Common myeloid progenitor, CD34-positive (primary cell): ENCODE measurements around the gene ZNF738.
"Not testable (repeated sequence)": the region's sequence is repeated elsewhere in the genome, so short reads cannot be mapped to it uniquely, and the experiment has no call there.

ENCODE experiments used
- CTCF ChIA-PET: fragments of 350-600 bp; sonication (Branson Sonifier 250); formaldehyde crosslinking; loops from one replicate; lab custom pipeline; 2021; ENCODE audit warnings: antibody characterized with exemption; lab: Charles Lee
- POLR2A ChIA-PET: fragments of 350-600 bp; sonication (Branson Sonifier 250); formaldehyde crosslinking; loops from one replicate; lab custom pipeline; 2021; ENCODE audit warnings: antibody characterized with exemption; lab: Charles Lee
- DNase-seq, 3 donors: peaks; one replicate each; pipeline versions ENCODE4 v3.0.0 to v3.0.0-alpha.2; 2013
- H3K27ac ChIP-seq, 2 experiments: 1 replicate in 1 of 2; 2 replicates in 1 of 2; pipeline ENCODE4 v1.7.0; 2013; ENCODE audit warnings: inconsistent platforms in 2 of 2, low read length in 2 of 2, mild to moderate bottlenecking in 2 of 2, low read depth in 1 of 2, moderate library complexity in 1 of 2; ENCODE audit not compliant: severe bottlenecking in 2 of 2, insufficient read depth in 1 of 2, poor library complexity in 1 of 2
- H3K27me3 ChIP-seq, 5 experiments: replicated peaks in 2 of 5; 1 replicate in 3 of 5; 2 replicates in 2 of 5; pipeline versions ENCODE4 v1.6.1 to v1.7.0; 2013; ENCODE audit warnings: low read length in 4 of 5, mild to moderate bottlenecking in 2 of 5, moderate library complexity in 2 of 5, inconsistent platforms in 1 of 5; ENCODE audit not compliant: insufficient read depth in 5 of 5, control insufficient read depth in 4 of 5
- H3K36me3 ChIP-seq, 4 experiments: 1 replicate in 2 of 4; 2 replicates in 2 of 4; pipeline versions ENCODE4 v1.6.1 to v1.7.0; 2013; ENCODE audit warnings: low read length in 3 of 4, control low read depth in 1 of 4, mild to moderate bottlenecking in 1 of 4; ENCODE audit not compliant: control insufficient read depth in 4 of 4, insufficient read depth in 4 of 4
- H3K4me1 ChIP-seq, 4 experiments: 1 replicate in 3 of 4; 2 replicates in 1 of 4; pipeline versions ENCODE4 v1.6.1 to v1.7.1; 2013; ENCODE audit warnings: low read length in 3 of 4, mild to moderate bottlenecking in 3 of 4, control low read depth in 1 of 4, inconsistent platforms in 1 of 4, moderate library complexity in 1 of 4; ENCODE audit not compliant: control insufficient read depth in 4 of 4, insufficient read depth in 4 of 4; ENCODE audit errors: control extremely low read depth in 1 of 4
- H3K4me3 ChIP-seq, 7 experiments: 1 replicate in 4 of 7; 2 replicates in 3 of 7; pipeline versions ENCODE4 v1.5.1 to v1.7.0; 2013; ENCODE audit warnings: mild to moderate bottlenecking in 7 of 7, low read length in 6 of 7, moderate library complexity in 6 of 7, inconsistent platforms in 2 of 7, low read depth in 2 of 7, control low read depth in 1 of 7; ENCODE audit not compliant: insufficient read depth in 4 of 7, control insufficient read depth in 1 of 7; ENCODE audit errors: extremely low read depth in 1 of 7
- H3K9me3 ChIP-seq, 5 experiments: 1 replicate in 4 of 5; 2 replicates in 1 of 5; pipeline versions ENCODE4 v1.6.1 to v1.7.1; 2013; ENCODE audit warnings: low read length in 4 of 5, mild to moderate bottlenecking in 2 of 5, inconsistent platforms in 1 of 5, low read depth in 1 of 5, moderate library complexity in 1 of 5; ENCODE audit not compliant: control insufficient read depth in 4 of 5, insufficient read depth in 2 of 5; ENCODE audit errors: control extremely low read depth in 1 of 5
- WGBS: methylation state at CpG from one replicate; pipeline ENCODE4 v1.1.5; 2013; ENCODE audit not compliant: insufficient coverage; 5-methylcytosine and 5-hydroxymethylcytosine counted together

Gene ZNF738

GRCh38 chr19:21344841-21345240 lies 14.0 kb upstream of the ZNF738 start:
- H3K27me3 ChIP-seq, CTCF ChIA-PET, H3K4me3 ChIP-seq, DNase-seq, H3K36me3 ChIP-seq, H3K4me1 ChIP-seq, POLR2A ChIA-PET, H3K27ac ChIP-seq: not testable (repeated sequence)
- peaks cover 1 to 13% (median 6%) of the 10 kb centered on the region in 5 experiments for H3K9me3 ChIP-seq
- WGBS: no CpG with 5 or more reads among the region's 2 CpGs

GRCh38 chr19:21352830-21353229 lies 6.0 kb upstream of the ZNF738 start:
- POLR2A ChIA-PET: interaction anchor here (0.5 kb wide), 1 partner anchor 1077 kb away, joined by 3 read pairs; no protein-coding TSS in a partner anchor
- DNase-seq: no peak
- H3K4me3 ChIP-seq: no peak overlapping the region
- no peaks in the 10 kb centered on the region for H3K36me3 ChIP-seq
- WGBS: no CpG with 5 or more reads among the region's 2 CpGs
- no peaks in the 10 kb centered on the region for H3K27me3 ChIP-seq
- CTCF ChIA-PET: no interaction called here
- peaks cover 0 to 6% (median 4%) of the 10 kb centered on the region in 5 experiments for H3K9me3 ChIP-seq
- no peak overlapping the region for H3K27ac ChIP-seq
- H3K4me1 ChIP-seq: no peaks in the 10 kb centered on the region

DNA sequence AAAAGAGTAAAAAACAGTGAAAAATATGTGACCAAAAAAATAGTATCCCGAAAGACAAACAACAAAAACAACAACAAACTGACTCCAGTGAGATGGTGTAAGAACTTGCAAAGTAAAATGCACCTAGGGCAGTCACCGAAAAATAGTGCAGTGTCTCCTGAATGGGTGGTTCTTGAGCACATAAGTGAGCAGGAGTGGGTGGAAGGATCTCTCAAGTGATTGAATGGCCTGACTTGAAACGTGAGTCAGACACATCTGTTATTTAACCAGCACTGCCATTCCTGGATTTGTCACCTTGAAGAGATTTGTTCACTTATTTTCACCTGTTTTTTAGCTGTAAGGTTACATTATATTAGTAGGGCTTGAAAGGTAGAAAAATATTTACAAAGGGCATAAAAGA lies 3.5 kb downstream of the ZNF738 start:
- peaks cover 6 to 43% (median 20%) of the 10 kb centered on the region in 5 experiments for H3K9me3 ChIP-seq
- no peaks in the 10 kb centered on the region for H3K27me3 ChIP-seq
- CTCF ChIA-PET: no interaction called here
- peaks cover 19 to 61% (median 50%) of the 10 kb centered on the region in 4 experiments for H3K36me3 ChIP-seq
- peak overlapping the region in 1 of 7 experiments; percentile 33 for H3K4me3 ChIP-seq
- H3K4me1 ChIP-seq: peaks cover 0 to 6% (median 0%) of the 10 kb centered on the region in 4 experiments
- no peak for DNase-seq
- POLR2A ChIA-PET: no interaction called here
- WGBS: 100% methylated on average over 2 of the region's 3 CpGs
- H3K27ac ChIP-seq: no peak overlapping the region

DNA sequence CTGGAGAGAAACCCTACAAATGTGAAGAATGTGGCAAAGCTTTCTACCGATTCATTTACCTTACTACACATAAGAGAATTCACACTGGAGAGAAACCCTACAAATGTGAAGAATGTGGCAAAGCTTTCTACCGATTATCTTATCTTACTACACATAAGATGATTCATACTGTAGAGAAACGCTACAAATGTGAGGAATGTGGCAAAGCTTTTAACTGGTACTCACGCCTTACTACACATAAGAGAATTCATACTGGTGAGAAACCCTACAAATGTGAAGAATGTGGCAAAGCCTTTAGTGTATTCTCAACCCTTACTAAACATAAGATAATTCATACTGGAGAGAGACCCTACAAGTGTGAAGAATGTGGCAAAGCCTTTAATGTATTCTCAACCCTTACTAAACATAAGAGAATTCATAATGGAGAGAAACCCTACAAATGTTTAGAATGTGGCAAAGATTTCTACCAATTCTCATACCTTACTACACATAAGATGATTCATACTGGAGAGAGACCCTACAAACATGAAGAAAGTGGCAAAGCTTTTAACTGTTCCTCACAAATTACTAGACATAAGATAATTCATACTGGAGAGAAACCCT lies 25.3 kb downstream of the ZNF738 start:
- H3K27ac ChIP-seq: no peak overlapping the region
- H3K27me3 ChIP-seq: no peaks in the 10 kb centered on the region
- POLR2A ChIA-PET: no interaction called here
- DNase-seq: no peak
- WGBS: 100% methylated on average over 3 of the region's 4 CpGs
- peaks cover 7 to 45% (median 17%) of the 10 kb centered on the region in 4 experiments for H3K36me3 ChIP-seq
- CTCF ChIA-PET: interaction anchor here (1.5 kb wide), 1 partner anchor 24 kb away, joined by 3 read pairs; no protein-coding TSS in a partner anchor
- H3K4me1 ChIP-seq: no peaks in the 10 kb centered on the region
- H3K4me3 ChIP-seq: no peak overlapping the region
- H3K9me3 ChIP-seq: peaks cover 18 to 85% (median 43%) of the 10 kb centered on the region in 5 experiments

DNA sequence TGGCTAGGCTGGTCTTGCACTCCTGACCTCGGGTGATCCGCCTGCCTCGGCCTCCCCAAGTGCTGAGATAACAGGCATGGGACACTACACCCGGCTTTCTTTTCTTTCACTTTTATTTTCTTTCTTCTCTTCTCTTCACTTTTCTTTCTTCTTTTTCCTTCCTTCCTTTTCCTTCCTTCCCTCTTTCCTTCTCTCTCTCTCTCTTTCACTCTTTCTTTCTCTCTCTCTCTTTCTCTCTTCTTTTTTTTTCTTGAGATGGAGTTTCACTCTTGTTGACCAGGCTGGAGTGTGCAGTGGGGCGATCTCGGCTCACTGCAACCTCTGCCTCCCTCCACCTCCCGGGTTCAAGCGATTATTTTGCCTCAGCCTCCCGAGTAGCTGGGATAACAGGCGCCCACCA lies 37.3 kb downstream of the ZNF738 start:
- H3K4me3 ChIP-seq: no peak overlapping the region
- ChIA-PET POLR2A (interaction anchor here (0.6 kb wide), 1 partner anchor 1496 kb away, joined by 3 read pairs; no protein-coding TSS in a partner anchor), CTCF (no interaction called here)
- no peak overlapping the region for H3K27ac ChIP-seq
- H3K9me3 ChIP-seq: peaks cover 4 to 19% (median 10%) of the 10 kb centered on the region in 5 experiments
- DNase-seq: no peak
- 100% methylated on average over 4 of the region's 10 CpGs for WGBS
- H3K4me1 ChIP-seq: peaks cover 0 to 9% (median 6%) of the 10 kb centered on the region in 4 experiments
- no peaks in the 10 kb centered on the region for H3K27me3 ChIP-seq
- peaks cover 0 to 23% (median 18%) of the 10 kb centered on the region in 4 experiments for H3K36me3 ChIP-seq

DNA sequence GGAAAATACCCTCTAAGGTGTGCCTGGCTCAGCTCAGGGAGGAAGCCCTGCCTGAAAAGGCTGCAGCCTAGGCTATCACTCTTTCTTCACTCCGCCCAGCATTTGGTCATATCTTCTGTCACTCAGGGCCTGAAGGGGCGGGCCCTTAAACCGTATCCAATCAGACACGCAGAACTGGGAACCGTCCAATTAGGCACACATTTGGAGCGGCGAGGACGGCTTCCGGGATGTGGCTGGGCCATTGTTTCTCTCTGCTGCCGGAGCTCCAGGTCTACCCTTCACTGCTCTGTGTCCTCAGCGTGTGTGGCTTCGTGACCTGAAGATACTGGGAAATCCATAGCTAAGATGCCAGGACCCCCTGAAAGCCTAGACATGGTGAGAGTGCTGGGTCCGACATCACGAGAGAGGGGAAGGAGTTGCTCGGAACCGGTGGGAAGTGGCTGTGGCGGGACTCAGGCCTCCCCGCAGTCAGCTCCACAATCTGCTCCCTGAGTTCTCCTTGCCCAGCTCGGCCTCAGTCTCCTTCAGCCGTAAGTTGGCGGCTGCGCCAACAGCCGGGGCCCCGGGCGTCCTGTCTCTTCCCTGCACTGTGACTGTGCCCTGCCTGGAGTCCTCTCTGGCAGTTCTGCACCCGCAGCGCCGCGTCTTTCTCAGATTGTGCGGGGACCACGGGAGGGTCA lies 38.2 kb downstream of the ZNF738 start, which contains the start of gene ZNF493:
TSS of gene ZNF493 (plus strand) at position 241 of the 680 bp plus-strand sequence. CDS start at position 346, 105 bp downstream.
- peak; percentile 94 to 98 (median 98) for DNase-seq
- WGBS: 0% methylated on average over 24 of the region's 31 CpGs
- CTCF ChIA-PET: interaction anchor here (0.6 to 1.1 kb wide), 3 partner anchors 15 to 67 kb away, joined by 3 read pairs; no protein-coding TSS in a partner anchor
- Histone ChIP-seq H3K4me1 (peaks cover 0 to 9% (median 6%) of the 10 kb centered on the region in 4 experiments), H3K27ac (peak within 1 kb of the TSS; percentile 82 to 90), H3K4me3 (peak within 1 kb of the TSS; percentile 90 to 100 (median 98)), H3K36me3 (peaks cover 0 to 24% (median 18%) of the 10 kb centered on the region in 4 experiments), H3K9me3 (peaks cover 5 to 21% (median 12%) of the 10 kb centered on the region in 5 experiments), H3K27me3 (no peaks in the 10 kb centered on the region)
- POLR2A ChIA-PET: interaction anchor here (0.6 kb wide), 3 partner anchors 18 to 1497 kb away, joined by 3 to 5 read pairs (median 4); no protein-coding TSS in a partner anchor
